Fibroblast of skin of abdomen (primary cell): ENCODE results near the gene PCDHGA3.
A peak's percentile ranks its signal among the peaks of the same experiment; 100 is the strongest.
"Not testable (repeated sequence)": the region's sequence is repeated elsewhere in the genome, so short reads cannot be mapped to it uniquely, and the experiment has no call there.

Experiments used
- DNase-seq: peaks from one replicate; pipeline ENCODE4 v3.0.0-alpha.2; 2013

Gene PCDHGA3

GRCh38 chr5:141383345-141383744 is 39.7 kb downstream of the PCDHGA3 start:
- no peak for DNase-seq

- DNase-seq = no peak
Measured at GRCh38 chr5:141384471-141385267, 41.0 kb downstream of the PCDHGA3 start.

- peak; percentile 54 for DNase-seq
Measured at GRCh38 chr5:141387557-141388311, 44.1 kb downstream of the PCDHGA3 start, which contains the start of gene PCDHGB4. PCDHGB4 (plus strand) TSS chr5:141387698; CDS start chr5:141387885, 187 bp downstream.

- DNase-seq = no peak
Measured at GRCh38 chr5:141388661-141389060, 45.0 kb downstream of the PCDHGA3 start.

GRCh38 chr5:141389153-141390042 is 45.8 kb downstream of the PCDHGA3 start:
- DNase-seq = no peak

GRCh38 chr5:141392429-141393198 is 49.0 kb downstream of the PCDHGA3 start, which contains the start of gene PCDHGA8:
PCDHGA8 (plus strand) TSS chr5:141392633; CDS start chr5:141392814, 181 bp downstream.
- DNase-seq = peak; percentile 37

GRCh38 chr5:141393267-141393666 is 49.6 kb downstream of the PCDHGA3 start:
- DNase-seq = no peak

- not testable (repeated sequence) for DNase-seq
Measured at GRCh38 chr5:141394401-141395187, 51.0 kb downstream of the PCDHGA3 start.
